K562 (cell line): ENCODE data around the gene ZNF222. TPM values are rescaled to one million over a fixed set of nuclear protein-coding genes. Genes with fewer than 3 reads are reported as not detected.

Experiments
- CC2D1A ChIP-seq: fragments of 450-650 bp; IDR thresholded peaks from 2 replicates; pipeline ENCODE4 v1.6.1; 2017; ENCODE audit warnings: mild to moderate bottlenecking
- CCNT2 ChIP-seq: IDR thresholded peaks from 2 replicates; pipeline ENCODE4 v1.6.1; 2011; ENCODE audit warnings: borderline replicate concordance, low read depth, mild to moderate bottlenecking, moderate library complexity, mixed read lengths, low read length; ENCODE audit not compliant: insufficient read length; ENCODE audit errors: extremely low read depth
- CREB5 ChIP-seq: fragments of 250-450 bp; sonication (Bioruptor Pico); IDR thresholded peaks from 2 replicates; pipeline ENCODE4 v1.5.0; 2020; ENCODE audit warnings: mild to moderate bottlenecking
- CXXC5 ChIP-seq: fragments of 250-450 bp; sonication (Bioruptor Pico); IDR thresholded peaks from 2 replicates; pipeline ENCODE4 v1.8.0; 2022; ENCODE audit warnings: inconsistent platforms, mild to moderate bottlenecking, moderate library complexity
- E2F4 ChIP-seq: sonication (generic); formaldehyde crosslinking; IDR thresholded peaks from 2 replicates; pipeline ENCODE4 v1.8.0; 2022; ENCODE audit warnings: mild to moderate bottlenecking, low read depth, missing genetic modification reagents
- EP400 ChIP-seq: fragments of 450-650 bp; IDR thresholded peaks from 2 replicates; pipeline ENCODE4 v1.6.1; 2017; ENCODE audit warnings: antibody characterized with exemption, mild to moderate bottlenecking, moderate library complexity
- ETV5 ChIP-seq: sonication (generic); formaldehyde crosslinking; IDR thresholded peaks from 2 replicates; pipeline ENCODE4 v1.4.0; 2020; ENCODE audit warnings: low read depth, mild to moderate bottlenecking, missing genetic modification reagents
- GABPB1 ChIP-seq: sonication (generic); formaldehyde crosslinking; IDR thresholded peaks from 2 replicates; pipeline ENCODE4 v1.8.0; 2022; ENCODE audit warnings: mild to moderate bottlenecking, missing genetic modification reagents
- GTF2E2 ChIP-seq: fragments of 200-800 bp; sonication (Bioruptor generic); IDR thresholded peaks from 2 replicates; pipeline ENCODE4 v1.6.1; 2016; ENCODE audit warnings: missing genetic modification characterization, missing compliant biosample characterization
- HCFC1 ChIP-seq: IDR thresholded peaks from 2 replicates; pipeline ENCODE4 v1.6.1; 2012; ENCODE audit warnings: low read depth, low read length, improper control_type of control experiment
- HDAC2 ChIP-seq: fragments of 450-650 bp; IDR thresholded peaks from 2 replicates; pipeline ENCODE4 v1.6.1; 2016; ENCODE audit warnings: mild to moderate bottlenecking
- HDGF ChIP-seq: fragments of 450-650 bp; IDR thresholded peaks from 2 replicates; pipeline ENCODE4 v1.6.1; 2016
- HNRNPLL ChIP-seq: fragments of 200-400 bp; formaldehyde crosslinking; IDR thresholded peaks from 2 replicates; pipeline ENCODE4 v1.6.1; 2017; ENCODE audit warnings: low read length, low read depth, mild to moderate bottlenecking; ENCODE audit not compliant: poor library complexity, severe bottlenecking
- KLF6 ChIP-seq: fragments of 250-450 bp; sonication (Bioruptor Pico); IDR thresholded peaks from 2 replicates; pipeline ENCODE4 v1.4.0; 2020; ENCODE audit warnings: mild to moderate bottlenecking, moderate library complexity, borderline replicate concordance
- NELFE ChIP-seq: IDR thresholded peaks from 2 replicates; pipeline ENCODE4 v1.6.1; 2011; ENCODE audit warnings: mild to moderate bottlenecking; ENCODE audit not compliant: insufficient read depth, insufficient read length
- NR2C1 ChIP-seq, 2 experiments: fragments of 450-650 bp; IDR thresholded peaks; 2 replicates each; pipeline ENCODE4 v1.6.1; 2017; ENCODE audit warnings: mild to moderate bottlenecking in 2 of 2, antibody characterized with exemption in 1 of 2, inconsistent platforms in 1 of 2, missing compliant biosample characterization in 1 of 2, missing genetic modification characterization in 1 of 2
- OTX1 ChIP-seq: fragments of 450-650 bp; formaldehyde crosslinking; IDR thresholded peaks from 2 replicates; pipeline ENCODE4 v1.4.0; 2022; ENCODE audit warnings: mild to moderate bottlenecking
- RB1 ChIP-seq: fragments of 450-650 bp; IDR thresholded peaks from 2 replicates; pipeline ENCODE4 v1.6.1; 2017; ENCODE audit warnings: low read depth, mild to moderate bottlenecking
- RBBP5 ChIP-seq: fragments of 200-600 bp; sonication (generic); IDR thresholded peaks from 2 replicates; pipeline ENCODE4 v1.6.1; 2012; ENCODE audit warnings: borderline replicate concordance, mild to moderate bottlenecking, low read length, control low read depth, inconsistent platforms; ENCODE audit not compliant: insufficient read depth, poor library complexity, severe bottlenecking
- ZNF12 ChIP-seq: sonication (generic); formaldehyde crosslinking; IDR thresholded peaks from 2 replicates; pipeline ENCODE4 v1.4.0; 2020; ENCODE audit warnings: mild to moderate bottlenecking, missing genetic modification reagents
- ZNF197 ChIP-seq: fragments of 200-800 bp; sonication (Bioruptor generic); IDR thresholded peaks from 2 replicates; pipeline ENCODE4 v1.6.1; 2016; ENCODE audit warnings: low read depth, missing genetic modification characterization, missing compliant biosample characterization
- ZNF212 ChIP-seq: fragments of 450-650 bp; formaldehyde crosslinking; IDR thresholded peaks from 2 replicates; pipeline ENCODE4 v1.4.0; 2020; ENCODE audit warnings: mild to moderate bottlenecking
- ZNF644 ChIP-seq: fragments of 200-800 bp; sonication (Bioruptor generic); IDR thresholded peaks from 2 replicates; pipeline ENCODE4 v1.6.1; 2016; ENCODE audit warnings: low read depth, missing genetic modification characterization, missing compliant biosample characterization
- ZNF77 ChIP-seq: fragments of 250-450 bp; sonication (Bioruptor Pico); IDR thresholded peaks from 2 replicates; pipeline ENCODE4 v1.5.0; 2020
- polyA plus RNA-seq, 8 experiments: library from polyadenylated mRNA; depleted of rRNA in 4 of 8; stranded (reverse) in 5 of 8; unstranded in 3 of 8; fragments of >200 nt; fragmentation: Nextera tagmentation in 2 of 8; fragmentation: Illumina TruSeq in 1 of 8; extraction: Ambion mirVana in 2 of 8; extraction: Trizol in 1 of 8; gene quantifications; 2 replicates each; pipeline versions ENCODE4 v1.2.1 to v1.2.3, GENCODE V29; 2011 to 2014; ENCODE audit warnings: inconsistent platforms in 1 of 8, missing spikeins in 1 of 8
- total RNA-seq, 7 experiments: library from RNA; depleted of rRNA in 6 of 7; stranded (reverse); fragments of >200 nt in 6 of 7; fragmentation: Illumina TruSeq in 2 of 7; extraction: Trizol in 2 of 7; gene quantifications; 2 replicates each; pipeline versions ENCODE4 v1.2.1 to v1.2.3, GENCODE V29; 2011 to 2021; ENCODE audit warnings: low replicate concordance in 1 of 7
- TF ChIP-seq, protein P1 (sequence below): fragments of 450-650 bp; formaldehyde crosslinking; IDR thresholded peaks from 2 replicates; pipeline ENCODE4 v1.4.0; 2020; ENCODE audit warnings: mild to moderate bottlenecking, moderate library complexity

Gene ZNF222
- total and polyA plus RNA-seq, 9 of the 15 experiments (the other 6 are each of a cell fraction or from before 2014, with no cell fraction given): 2.3 to 4.5 (median 3.0) TPM

GRCh38 chr19:44002566-44003460 is 22.4 kb upstream of the ZNF222 start, which contains the start of gene ZNF230 (continued):
- TF ChIP-seq HCFC1 (peak; percentile 97), GABPB1 (peak; percentile 93), E2F4 (0 out of 2 replicates have a peak, but pooled peaks have one; percentile 18), CXXC5 (peak; percentile 56), OTX1 (CRISPR knock-in tag) (no peak), GTF2E2 (no peak), HNRNPLL (peak; percentile 72), ZNF644 (tag) (peak; percentile 59; the same call in 1 of the 2 replicates), EP400 (peak; percentile 49; the same call in 1 of the 2 replicates), RBBP5 (peak; percentile 61), ETV5 (CRISPR knock-in tag) (peak; percentile 58; the same call in 1 of the 2 replicates), CC2D1A (no peak), NR2C1 (IDR thresholded peaks at IDR 0.05) (peak; percentile 88), NR2C1 (tag; IDR thresholded peaks at IDR 0.05) (peak; percentile 93), ZNF197 (CRISPR knock-in tag) (no peak; the same call in 1 of the 2 replicates), CREB5 (CRISPR knock-in tag) (no peak), ZNF77 (CRISPR knock-in tag) (no peak), ZNF12 (CRISPR knock-in tag) (no peak), CCNT2 (no peak), KLF6 (CRISPR knock-in tag) (no peak), RB1 (peak; percentile 36), HDAC2 (no peak), HDGF (no peak), ZNF212 (CRISPR knock-in tag) (no peak; the same call in 1 of the 2 replicates), NELFE (no peak)
- TF ChIP-seq, protein P1, sequence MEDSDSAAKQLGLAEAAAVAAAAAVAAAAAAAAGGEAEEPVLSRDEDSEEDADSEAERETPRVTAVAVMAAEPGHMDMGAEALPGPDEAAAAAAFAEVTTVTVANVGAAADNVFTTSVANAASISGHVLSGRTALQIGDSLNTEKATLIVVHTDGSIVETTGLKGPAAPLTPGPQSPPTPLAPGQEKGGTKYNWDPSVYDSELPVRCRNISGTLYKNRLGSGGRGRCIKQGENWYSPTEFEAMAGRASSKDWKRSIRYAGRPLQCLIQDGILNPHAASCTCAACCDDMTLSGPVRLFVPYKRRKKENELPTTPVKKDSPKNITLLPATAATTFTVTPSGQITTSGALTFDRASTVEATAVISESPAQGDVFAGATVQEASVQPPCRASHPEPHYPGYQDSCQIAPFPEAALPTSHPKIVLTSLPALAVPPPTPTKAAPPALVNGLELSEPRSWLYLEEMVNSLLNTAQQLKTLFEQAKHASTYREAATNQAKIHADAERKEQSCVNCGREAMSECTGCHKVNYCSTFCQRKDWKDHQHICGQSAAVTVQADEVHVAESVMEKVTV (CRISPR knock-in tag): no peak
